ENCODE results near the gene NR2C1. TPM values are rescaled to one million over a fixed set of nuclear protein-coding genes. Genes with fewer than 3 reads are reported as not detected.

The NR2C1 gene
- total RNA-seq, 1 experiment from 2014 or later = 45.4 TPM

- TF ChIP-seq NR2C2 (CRISPR knock-in tag; IDR thresholded peaks at IDR 0.05) (no peak), GABPB1 (CRISPR knock-in tag; IDR thresholded peaks at IDR 0.05) (no peak; the same call in 1 of the 2 replicates), KAT7 (CRISPR knock-in tag; IDR thresholded peaks at IDR 0.05; ENCODE audit: borderline replicate concordance) (no peak), CTCF (IDR thresholded peaks at IDR 0.05) (peak; percentile 46; the same call in 1 of the 2 replicates), ETV6 (CRISPR knock-in tag; IDR thresholded peaks at IDR 0.05) (no peak; the same call in 1 of the 2 replicates), GTF2I (CRISPR knock-in tag; conservative IDR thresholded peaks at IDR 0.05) (no peak), ZNF423 (CRISPR knock-in tag; IDR thresholded peaks at IDR 0.05) (no peak), NFYB (CRISPR knock-in tag; conservative IDR thresholded peaks at IDR 0.05; ENCODE audit: low read depth) (no peak), E2F1 (CRISPR knock-in tag; IDR thresholded peaks at IDR 0.05) (no peak), MAX (CRISPR knock-in tag; IDR thresholded peaks at IDR 0.05) (peak; percentile 80; the same call in 1 of the 2 replicates), NFE2L1 (CRISPR knock-in tag; IDR thresholded peaks at IDR 0.05) (no peak)
- H3K9me3 Mint-ChIP-seq = no peaks in the 10 kb centered on the region
- DNase-seq (ENCODE audit: low spot score) (no peak), ATAC-seq (no peak)
- peak overlapping the region; percentile 92 for H3K4me3 Mint-ChIP-seq
- no peaks in the 10 kb centered on the region; the same call in 1 of the 2 replicates for H3K4me1 Mint-ChIP-seq
- no peaks in the 10 kb centered on the region for H3K36me3 Mint-ChIP-seq
- POLR2A ChIA-PET = interaction anchor here (0.8 to 1.8 kb wide), 4 partner anchors 70 to 400 kb away, joined by 3 to 9 read pairs (median 6); partner anchors contain the start of genes FGD6, METAP2, NDUFA12 and VEZT
- CTCF ChIA-PET = interaction anchor here (0.6 to 2.2 kb wide), 22 partner anchors 8 to 813 kb away, joined by 3 to 12 read pairs (median 4); partner anchors contain the start of gene METAP2
- H3K27ac Mint-ChIP-seq = peak overlapping the region; percentile 90; the same call in 1 of the 2 replicates
- H3K27me3 Mint-ChIP-seq (ENCODE audit: low read depth) = no peaks in the 10 kb centered on the region; the same call in 1 of the 2 replicates
Measured at GRCh38 chr12:95073698-95074520, 491 bp upstream of the NR2C1 start.

- Mint-ChIP-seq H3K27ac (peak overlapping the region; percentile 87; the same call in 1 of the 2 replicates), H3K4me1 (no peaks in the 10 kb centered on the region; the same call in 1 of the 2 replicates), H3K9me3 (no peaks in the 10 kb centered on the region), H3K36me3 (peaks cover 15% of the 10 kb centered on the region), H3K27me3 (ENCODE audit: low read depth) (no peaks in the 10 kb centered on the region; the same call in 1 of the 2 replicates), H3K4me3 (no peak overlapping the region)
- ChIA-PET CTCF (no interaction called here), POLR2A (no interaction called here)
- TF ChIP-seq ZNF671 (CRISPR knock-in tag; IDR thresholded peaks at IDR 0.05) (no peak), CTCF (IDR thresholded peaks at IDR 0.05) (no peak), JAZF1 (CRISPR knock-in tag; IDR thresholded peaks at IDR 0.05) (no peak), ATF6 (CRISPR knock-in tag; IDR thresholded peaks at IDR 0.05) (no peak), ZNF121 (CRISPR knock-in tag; IDR thresholded peaks at IDR 0.05) (no peak), E2F1 (CRISPR knock-in tag; IDR thresholded peaks at IDR 0.05) (no peak), ZNF416 (CRISPR knock-in tag; IDR thresholded peaks at IDR 0.05) (no peak), ZNF317 (CRISPR knock-in tag; IDR thresholded peaks at IDR 0.05; ENCODE audit: borderline replicate concordance, low read depth) (no peak), JUN (CRISPR knock-in tag; IDR thresholded peaks at IDR 0.05) (no peak), PREB (CRISPR knock-in tag; IDR thresholded peaks at IDR 0.05; ENCODE audit: borderline replicate concordance) (no peak), MAX (CRISPR knock-in tag; IDR thresholded peaks at IDR 0.05) (no peak), ZNF138 (CRISPR knock-in tag; conservative IDR thresholded peaks at IDR 0.05) (no peak)
- DNase-seq (ENCODE audit: low spot score) (no peak), ATAC-seq (no peak)
Measured at GRCh38 chr12:95070378-95070777, 3.0 kb downstream of the NR2C1 start.
